GM21515 (cell line): Measurements from ENCODE around the gene OSCP1.
A peak's percentile ranks its signal among the peaks of the same experiment; 100 is the strongest.

ENCODE experiments used
- ATAC-seq: cut with Tn5 transposase; IDR thresholded peaks from one replicate; pipeline ENCODE4 v1.9.1; 2021; ENCODE audit not compliant: unreplicated experiment

Gene OSCP1

DNA sequence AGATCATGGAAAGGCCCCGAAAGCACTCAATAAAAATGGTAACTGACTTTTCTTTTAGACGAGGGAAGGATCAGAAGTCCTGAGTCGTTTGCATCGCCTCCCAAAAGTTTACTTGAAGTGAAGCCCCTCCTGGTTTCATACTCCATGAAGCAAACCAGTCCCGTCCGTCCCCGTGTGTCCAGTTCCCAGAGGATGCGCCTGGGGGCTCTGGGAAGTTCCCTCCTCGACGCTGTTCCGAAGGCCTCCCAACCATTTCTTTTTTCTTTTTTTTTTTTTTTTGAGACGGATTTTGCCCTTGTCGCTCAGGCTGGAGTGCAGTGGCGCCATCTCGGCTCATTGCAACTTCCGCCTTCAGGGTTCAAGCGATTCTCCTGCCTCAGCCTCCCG is 661 bp upstream of the OSCP1 start:
- ATAC-seq = no peak

- ATAC-seq = no peak
These were observed 1.7 kb downstream of the OSCP1 start for GRCh38 chr1:36448530-36449056.

- no peak for ATAC-seq
These were observed 2.8 kb downstream of the OSCP1 start for GRCh38 chr1:36447450-36447849.

DNA sequence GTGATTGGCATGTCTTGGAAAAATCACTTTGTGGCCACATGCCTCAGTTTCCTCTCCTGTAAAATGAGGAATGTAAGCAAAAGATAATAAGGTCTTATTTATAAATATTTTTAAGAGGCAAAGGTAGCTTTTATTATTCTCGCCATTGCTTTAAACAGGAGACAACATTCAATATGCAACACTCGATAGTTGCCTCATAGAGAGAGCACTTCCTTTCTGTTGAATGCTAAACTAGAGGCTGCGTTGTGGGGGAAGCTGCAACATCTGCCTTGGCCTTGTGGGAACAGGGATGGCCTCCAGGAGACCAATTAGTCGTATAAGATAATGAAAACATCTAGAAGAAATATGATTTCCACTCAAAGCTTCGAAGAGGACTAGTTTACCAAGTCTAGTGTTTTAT is 3.5 kb downstream of the OSCP1 start:
- no peak for ATAC-seq

DNA sequence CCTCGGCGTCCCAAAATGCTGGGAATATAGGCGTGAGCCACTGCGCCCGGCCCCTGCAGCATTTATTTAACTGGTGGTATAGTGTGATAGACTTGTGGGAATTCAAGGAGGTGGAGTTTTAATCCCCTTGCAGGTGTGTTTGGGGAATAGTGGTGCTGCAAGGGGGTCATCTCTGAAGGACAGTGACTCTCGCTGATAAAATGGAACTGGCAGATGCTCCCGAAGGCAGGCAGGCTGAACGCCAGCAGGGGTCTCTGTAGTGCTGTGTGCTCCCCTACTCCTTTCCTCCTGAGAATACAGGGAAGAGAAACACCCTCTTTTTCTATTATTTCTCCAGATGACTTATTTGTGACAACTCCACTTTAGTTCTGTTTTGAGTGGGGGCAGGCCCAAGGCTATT is 4.0 kb downstream of the OSCP1 start:
- no peak for ATAC-seq

DNA sequence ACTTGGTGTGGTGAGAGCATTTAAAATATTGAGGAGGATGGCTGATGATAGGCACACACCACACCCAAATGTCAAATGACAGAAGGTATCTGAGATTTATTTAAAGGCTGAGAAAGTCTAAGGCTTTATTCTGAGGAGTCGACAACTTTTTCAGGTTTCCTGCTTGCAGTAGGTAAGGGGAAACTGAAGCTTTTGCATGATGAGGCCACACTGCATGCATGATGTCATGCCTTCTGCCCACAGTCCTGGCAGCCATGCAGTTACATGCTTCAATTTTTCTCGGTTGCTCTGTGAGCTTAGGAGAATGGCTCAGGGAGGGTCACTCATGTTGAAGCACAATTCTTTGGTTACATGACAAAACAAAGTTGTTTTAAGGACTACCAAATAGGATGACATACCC is 7.0 kb downstream of the OSCP1 start:
- no peak for ATAC-seq

- no peak for ATAC-seq
These were observed 7.9 kb downstream of the OSCP1 start for GRCh38 chr1:36442337-36442736.

GRCh38 chr1:36440646-36441045 is 9.6 kb downstream of the OSCP1 start:
- ATAC-seq = no peak

- ATAC-seq = no peak
These were observed 10.2 kb downstream of the OSCP1 start for GRCh38 chr1:36440044-36440443.

DNA sequence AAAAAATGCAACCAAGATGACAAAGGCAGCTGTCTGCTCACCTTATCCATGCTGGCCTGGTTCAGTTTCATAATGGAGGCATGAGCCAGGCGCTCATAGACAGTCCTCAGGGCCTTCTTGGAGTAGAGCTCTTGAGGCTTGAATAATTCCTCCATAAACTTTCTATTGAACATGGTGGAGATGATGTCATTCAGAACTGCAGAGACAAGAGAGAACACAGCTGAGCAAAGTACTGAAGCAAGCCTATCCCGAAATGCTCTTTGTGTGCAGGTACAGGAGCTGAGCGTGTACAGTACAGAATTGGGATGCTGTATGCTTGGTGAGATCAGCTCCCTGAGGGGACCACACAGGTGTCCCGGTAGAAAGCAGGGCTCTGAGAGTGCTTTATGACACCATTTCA is 11.5 kb downstream of the OSCP1 start:
- no peak for ATAC-seq

- no peak for ATAC-seq
These were observed 13.4 kb downstream of the OSCP1 start for GRCh38 chr1:36436821-36437220.

- ATAC-seq = no peak
These were observed 17.1 kb downstream of the OSCP1 start for GRCh38 chr1:36433102-36433501.

DNA sequence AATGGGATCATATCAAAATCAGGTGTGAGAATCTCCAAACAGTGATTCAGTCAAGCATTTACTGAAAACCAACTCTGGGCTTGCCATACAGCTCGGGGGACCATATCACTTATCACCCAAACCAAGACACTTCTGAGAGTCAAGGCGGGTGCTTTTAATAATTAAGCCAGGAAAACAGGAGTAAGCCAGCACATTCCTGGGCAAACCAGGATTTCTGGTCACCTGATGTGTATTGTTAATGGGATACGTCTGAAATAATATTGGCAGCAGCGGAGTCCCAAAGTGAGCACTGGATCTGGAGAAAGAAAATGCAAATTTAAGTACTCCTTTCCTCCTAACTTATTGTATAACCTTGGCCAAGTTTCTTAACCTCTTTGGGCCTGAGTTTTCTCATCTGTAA is 17.6 kb downstream of the OSCP1 start:
- no peak for ATAC-seq

- no peak for ATAC-seq
These were observed 24.5 kb downstream of the OSCP1 start for GRCh38 chr1:36425791-36426190.

DNA sequence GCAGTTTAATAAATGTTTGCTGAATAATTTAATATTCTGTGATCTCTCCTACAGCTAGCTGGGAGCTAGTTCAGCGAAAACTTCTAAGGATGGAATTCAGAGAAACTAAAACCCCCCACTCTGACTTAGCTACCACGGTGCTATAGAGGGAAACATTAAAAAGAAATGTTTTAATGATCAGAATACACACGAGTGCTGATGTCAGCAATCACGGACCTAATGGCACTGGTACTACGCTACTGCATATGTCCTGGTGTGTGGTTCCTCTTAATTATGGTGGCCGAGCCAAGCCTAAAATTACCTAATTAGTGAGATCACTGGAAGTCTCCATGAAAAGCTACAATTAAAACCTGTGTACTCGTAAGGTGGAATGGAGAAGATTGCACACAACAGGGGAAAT is 28.6 kb downstream of the OSCP1 start:
- ATAC-seq = no peak

DNA sequence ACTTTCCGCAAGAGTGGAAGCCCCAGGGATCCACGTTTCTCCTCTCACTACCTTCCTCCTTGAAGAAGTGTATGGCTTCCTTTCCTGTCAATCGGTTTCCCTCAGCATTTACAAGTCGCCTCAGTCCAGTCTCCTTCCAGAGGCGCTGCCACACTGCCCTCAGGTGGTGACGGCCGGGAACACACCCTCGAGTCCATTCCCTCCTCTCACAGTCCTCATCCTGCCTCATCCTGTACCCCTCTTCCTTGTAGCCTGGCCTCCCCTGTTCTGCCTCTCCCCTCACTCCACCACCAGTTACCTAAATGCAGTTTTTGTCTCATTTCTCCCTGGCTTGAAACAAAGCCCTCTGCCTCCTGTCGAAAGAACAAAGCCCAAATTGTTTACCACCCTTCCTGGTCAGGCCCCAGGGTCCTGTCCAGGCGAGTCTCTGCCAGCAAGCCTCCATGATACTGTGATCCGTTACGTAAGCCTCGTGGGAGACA is 29.4 kb downstream of the OSCP1 start:
- ATAC-seq = peak; percentile 68

DNA sequence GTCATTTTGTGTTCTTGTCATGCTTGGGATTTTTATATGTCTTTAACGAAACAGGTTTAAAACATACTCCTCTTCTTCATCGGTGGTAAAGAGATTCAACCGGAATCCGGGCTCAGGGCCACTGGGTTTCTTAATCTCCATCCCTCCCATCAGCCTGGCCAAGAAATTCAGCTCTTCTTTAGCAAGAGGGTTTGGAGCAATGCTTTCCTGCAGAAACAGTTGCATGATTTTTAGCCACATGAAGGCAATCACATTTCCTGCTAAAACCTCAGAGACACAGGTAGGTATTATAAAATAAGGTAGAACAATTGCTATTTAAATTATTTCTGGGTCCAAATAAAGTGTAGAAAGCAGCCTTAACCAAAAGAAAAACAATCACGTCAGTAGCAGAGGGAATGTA is 29.8 kb downstream of the OSCP1 start:
- ATAC-seq = no peak

DNA sequence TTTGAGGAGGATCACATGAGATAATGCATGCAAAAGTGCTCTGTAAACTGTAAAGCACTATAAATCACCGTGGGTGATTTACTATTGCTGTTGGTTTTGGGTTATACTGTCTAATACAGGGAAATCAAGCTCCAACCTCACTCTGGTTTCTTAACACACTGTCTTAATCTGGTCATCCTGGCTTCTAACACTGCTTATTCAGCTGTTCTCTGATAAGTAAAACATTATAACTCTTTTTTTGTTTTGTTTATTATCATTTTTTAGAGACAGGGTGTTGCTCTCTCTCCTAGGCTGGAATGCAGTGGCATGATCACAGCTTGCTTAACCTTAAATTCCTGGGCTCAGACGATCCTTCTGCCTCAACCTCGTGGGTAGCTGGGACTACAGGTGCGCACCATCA is 30.7 kb downstream of the OSCP1 start:
- ATAC-seq = no peak

GRCh38 chr1:36419140-36419539 is 31.1 kb downstream of the OSCP1 start:
- ATAC-seq = no peak

DNA sequence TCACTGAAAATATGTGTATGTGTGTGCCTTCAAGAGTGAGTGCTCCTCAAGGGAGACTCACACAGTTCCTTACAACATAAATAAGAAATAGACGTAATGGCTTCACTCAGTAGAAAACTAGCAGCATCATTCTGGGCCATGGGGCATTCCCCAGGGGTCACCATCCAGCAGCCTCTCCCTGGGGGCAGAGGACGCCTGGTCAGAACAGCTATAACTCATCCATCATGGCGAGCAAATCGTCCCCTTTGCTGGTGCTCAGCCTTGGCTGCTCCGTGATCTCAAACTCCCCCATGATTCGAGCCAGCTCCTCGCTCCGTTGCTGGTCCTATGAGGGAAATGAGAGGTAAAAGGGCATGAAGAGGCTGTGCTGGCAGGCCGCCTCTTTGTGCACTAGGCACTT is 32.3 kb downstream of the OSCP1 start:
- ATAC-seq = no peak

DNA sequence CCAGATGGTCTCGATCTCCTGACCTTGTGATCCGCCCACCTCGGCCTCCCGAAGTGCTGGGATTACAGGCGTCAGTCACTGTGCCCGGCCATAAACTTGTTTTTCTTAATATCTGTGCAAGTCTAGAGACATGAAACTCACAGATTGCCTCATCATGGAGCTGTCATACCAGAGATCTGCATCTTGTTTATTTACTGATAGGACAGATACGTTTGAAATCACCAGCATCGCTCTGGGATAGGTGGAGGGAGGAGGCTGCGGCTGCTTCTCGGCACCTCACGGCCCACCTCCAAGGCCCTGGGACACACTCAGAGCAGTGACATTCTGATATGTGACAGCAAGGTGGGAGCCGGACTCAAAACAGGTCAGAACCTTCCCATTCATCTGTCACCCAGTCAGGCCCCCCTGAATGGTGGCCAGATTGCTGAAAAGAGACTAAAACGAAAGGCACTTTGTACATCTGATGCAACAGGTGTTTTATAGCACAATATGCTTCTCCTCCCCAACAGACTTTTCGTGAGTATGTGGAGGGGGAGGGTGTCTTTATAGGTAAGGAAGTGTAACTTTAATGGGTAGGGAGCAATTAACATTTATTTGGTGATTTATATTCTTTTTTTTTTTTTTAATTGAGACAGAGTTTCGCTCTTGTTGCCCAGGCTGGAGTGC is 34.5 kb downstream of the OSCP1 start:
- no peak for ATAC-seq

DNA sequence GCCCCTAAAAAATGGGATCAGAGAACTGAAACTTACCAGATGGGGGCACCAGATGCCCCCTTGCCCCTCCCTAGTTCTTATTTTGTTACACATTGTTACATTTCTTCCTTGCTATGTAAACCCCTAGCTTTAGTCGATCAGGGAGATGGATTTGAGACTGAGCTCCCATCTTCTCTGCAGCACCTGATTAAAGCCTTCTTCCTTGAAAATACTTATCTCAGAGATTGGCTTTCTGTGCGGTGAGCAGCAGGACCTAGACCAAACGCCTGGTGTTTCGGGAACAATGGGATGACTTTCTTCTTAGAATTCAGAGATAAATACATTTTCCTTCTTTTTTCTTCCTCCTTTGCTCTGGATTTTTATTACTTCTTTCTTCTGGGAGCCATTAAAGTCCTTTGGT is 35.9 kb downstream of the OSCP1 start:
- no peak for ATAC-seq
